Measurements from ENCODE around the gene SENP5.
"Not testable (repeated sequence)": the region's sequence is repeated elsewhere in the genome, so short reads cannot be mapped to it uniquely, and the experiment has no call there.

SENP5 gene

GRCh38 chr3:196942915-196943277, 75.2 kb downstream of the SENP5 start:
- H3K36me3 Mint-ChIP-seq (ENCODE audit: low read depth), result peaks cover 23% of the 10 kb centered on the region
- no peaks in the 10 kb centered on the region for H3K9me3 Mint-ChIP-seq
- TF ChIP-seq CTCF (IDR thresholded peaks at IDR 0.05; ENCODE audit: unreplicated experiment in 3 of 3), result no peak
- peak overlapping the region; percentile 96 to 97 (median 96) for H3K4me3 Mint-ChIP-seq
- peaks cover 44% of the 10 kb centered on the region for H3K4me1 Mint-ChIP-seq
- no peaks in the 10 kb centered on the region for H3K27me3 Mint-ChIP-seq (ENCODE audit: low read depth)
- peak overlapping the region; percentile 62 to 95 (median 88) for H3K27ac Mint-ChIP-seq

GRCh38 chr3:196944037-196944790, 76.5 kb downstream of the SENP5 start:
- Mint-ChIP-seq H3K4me1 (peaks cover 44% of the 10 kb centered on the region), H3K4me3 (peak overlapping the region; percentile 96 to 97 (median 96)), H3K36me3 (ENCODE audit: low read depth) (peaks cover 14% of the 10 kb centered on the region), H3K27ac (peak overlapping the region in 1 of 3 experiments; percentile 58)
- H3K9me3 Mint-ChIP-seq; H3K27me3 Mint-ChIP-seq (ENCODE audit: low read depth): not testable (repeated sequence)

GRCh38 chr3:196947136-196947859, 79.6 kb downstream of the SENP5 start:
- Mint-ChIP-seq H3K27me3 (ENCODE audit: low read depth) (peaks cover 5% of the 10 kb centered on the region), H3K27ac (no peak overlapping the region), H3K36me3 (ENCODE audit: low read depth) (peaks cover 4% of the 10 kb centered on the region), H3K4me3 (no peak overlapping the region), H3K4me1 (peaks cover 24% of the 10 kb centered on the region), H3K9me3 (no peaks in the 10 kb centered on the region)
- no peak for TF ChIP-seq CTCF (IDR thresholded peaks at IDR 0.05; ENCODE audit: unreplicated experiment in 3 of 3)

- Mint-ChIP-seq H3K27me3 (ENCODE audit: low read depth) (peaks cover 10% of the 10 kb centered on the region), H3K9me3 (no peaks in the 10 kb centered on the region), H3K4me1 (peaks cover 21% of the 10 kb centered on the region), H3K27ac (no peak overlapping the region), H3K36me3 (ENCODE audit: low read depth) (peaks cover 4% of the 10 kb centered on the region), H3K4me3 (no peak overlapping the region)
- no peak for TF ChIP-seq CTCF (IDR thresholded peaks at IDR 0.05; ENCODE audit: unreplicated experiment in 3 of 3)
Measured at GRCh38 chr3:196947860-196948441, 80.2 kb downstream of the SENP5 start.

- Mint-ChIP-seq H3K27ac (peak overlapping the region in 1 of 3 experiments; percentile 39), H3K9me3 (no peaks in the 10 kb centered on the region), H3K4me3 (peak overlapping the region; percentile 10 to 36 (median 31)), H3K27me3 (ENCODE audit: low read depth) (peaks cover 12% of the 10 kb centered on the region), H3K36me3 (ENCODE audit: low read depth) (peaks cover 4% of the 10 kb centered on the region), H3K4me1 (peaks cover 14% of the 10 kb centered on the region)
- no peak for TF ChIP-seq CTCF (IDR thresholded peaks at IDR 0.05; ENCODE audit: unreplicated experiment in 3 of 3)
Measured at GRCh38 chr3:196948442-196949284, 80.9 kb downstream of the SENP5 start.

GRCh38 chr3:196949285-196949619, 81.5 kb downstream of the SENP5 start:
- Mint-ChIP-seq H3K36me3 (ENCODE audit: low read depth) (peaks cover 4% of the 10 kb centered on the region), H3K9me3 (no peaks in the 10 kb centered on the region), H3K27me3 (ENCODE audit: low read depth) (peaks cover 13% of the 10 kb centered on the region), H3K4me3 (no peak overlapping the region), H3K27ac (peak overlapping the region in 1 of 3 experiments; percentile 39), H3K4me1 (peaks cover 8% of the 10 kb centered on the region)
- no peak for TF ChIP-seq CTCF (IDR thresholded peaks at IDR 0.05; ENCODE audit: unreplicated experiment in 3 of 3)
